PC-9 (cell line): ENCODE results near the gene GRIK3. TPM values are rescaled to one million over a fixed set of nuclear protein-coding genes. Genes with fewer than 3 reads are reported as not detected.
"Not testable (repeated sequence)": the region's sequence is repeated elsewhere in the genome, so short reads cannot be mapped to it uniquely, and the experiment has no call there.

Experiments
- BruUV-seq: library from RNA; stranded (reverse); fragments of 400-500 nt; replicated peaks from 2 replicates; lab custom pipeline; 2021; lab: Mats Ljungman, UMichigan
- CTCF ChIA-PET: fragments of 300-600 bp; sonication (Branson Sonifier 250); formaldehyde crosslinking; loops from one replicate; lab custom pipeline; 2022; ENCODE audit warnings: antibody characterized with exemption; lab: Charles Lee
- POLR2A ChIA-PET: fragments of 300-600 bp; sonication (Branson Sonifier 250); formaldehyde crosslinking; loops from one replicate; lab custom pipeline; 2022; ENCODE audit warnings: antibody characterized with exemption; ENCODE audit not compliant: unreplicated experiment; lab: Charles Lee
- DNase-seq, 2 experiments: peaks; one replicate each; pipeline versions ENCODE4 v3.0.0 to v3.0.0-alpha.2; 2015 to 2022; ENCODE audit warnings: mixed read lengths in 1 of 2
- H2AFZ ChIP-seq: fragments of 200-600 bp; sonication (generic); 2 replicates; pipeline ENCODE4 v1.8.1; 2017; ENCODE audit warnings: antibody characterized with exemption
- H3F3A ChIP-seq: fragments of 200-600 bp; sonication (generic); 2 replicates; pipeline ENCODE4 v1.8.1; 2017; ENCODE audit warnings: antibody characterized with exemption, mild to moderate bottlenecking, low read depth; ENCODE audit not compliant: insufficient read depth
- H3K27ac ChIP-seq: fragments of 200-600 bp; sonication (generic); 2 replicates; pipeline ENCODE4 v1.6.1; 2016; ENCODE audit warnings: mixed run types
- H3K27me3 ChIP-seq: fragments of 200-600 bp; sonication (generic); 2 replicates; pipeline ENCODE4 v1.6.1; 2016; ENCODE audit warnings: low read depth, mixed run types; ENCODE audit not compliant: insufficient read depth
- H3K36me3 ChIP-seq: fragments of 200-600 bp; sonication (generic); 2 replicates; pipeline ENCODE4 v1.6.1; 2016; ENCODE audit warnings: low read depth, mixed run types
- H3K4me1 ChIP-seq: fragments of 200-600 bp; sonication (generic); replicated peaks from 2 replicates; pipeline ENCODE4 v1.6.1; 2016; ENCODE audit warnings: mixed run types; ENCODE audit not compliant: insufficient read depth
- H3K4me2 ChIP-seq: fragments of 200-600 bp; sonication (generic); 2 replicates; pipeline ENCODE4 v1.6.1; 2017; ENCODE audit warnings: mixed run types
- H3K4me3 ChIP-seq: fragments of 200-600 bp; sonication (generic); 2 replicates; pipeline ENCODE4 v1.6.1; 2016; ENCODE audit warnings: mixed run types
- H3K79me2 ChIP-seq: fragments of 200-600 bp; sonication (generic); 2 replicates; pipeline ENCODE4 v1.6.1; 2017; ENCODE audit warnings: low read depth, mixed run types
- H3K9me2 ChIP-seq: fragments of 200-600 bp; sonication (generic); 2 replicates; pipeline ENCODE4 v1.8.1; 2017; ENCODE audit warnings: mild to moderate bottlenecking; ENCODE audit not compliant: insufficient read depth
- H3K9me3 ChIP-seq: fragments of 200-600 bp; sonication (generic); 2 replicates; pipeline ENCODE4 v1.8.1; 2016; ENCODE audit warnings: low read depth; ENCODE audit not compliant: insufficient read depth
- H4K20me1 ChIP-seq: fragments of 200-600 bp; sonication (generic); 2 replicates; pipeline ENCODE4 v1.8.1; 2017; ENCODE audit not compliant: insufficient read depth
- EZH2 ChIP-seq: fragments of 200-600 bp; sonication (generic); IDR thresholded peaks from 2 replicates; pipeline ENCODE4 v1.8.0; 2017; ENCODE audit warnings: antibody characterized with exemption, low read depth
- intact Hi-C: fragments of 100-400 bp; cut with micrococcal nuclease; formaldehyde crosslinking; loops from one replicate; pipeline ENCODE4 v1.10.0; 2022; ENCODE audit not compliant: unreplicated experiment
- total RNA-seq: library from RNA; stranded (reverse); gene quantifications from 2 replicates; pipeline ENCODE4 v1.2.3, GENCODE V29; 2021
- TF ChIP-seq, protein P1 (sequence below): fragments of 200-600 bp; sonication (generic); conservative IDR thresholded peaks from 2 replicates; pipeline ENCODE4 v1.6.1; 2017; ENCODE audit warnings: mixed run types, antibody characterized with exemption, mild to moderate bottlenecking, moderate library complexity

The GRIK3 gene
- total RNA-seq, 1 experiment from 2014 or later: not detected

DNA sequence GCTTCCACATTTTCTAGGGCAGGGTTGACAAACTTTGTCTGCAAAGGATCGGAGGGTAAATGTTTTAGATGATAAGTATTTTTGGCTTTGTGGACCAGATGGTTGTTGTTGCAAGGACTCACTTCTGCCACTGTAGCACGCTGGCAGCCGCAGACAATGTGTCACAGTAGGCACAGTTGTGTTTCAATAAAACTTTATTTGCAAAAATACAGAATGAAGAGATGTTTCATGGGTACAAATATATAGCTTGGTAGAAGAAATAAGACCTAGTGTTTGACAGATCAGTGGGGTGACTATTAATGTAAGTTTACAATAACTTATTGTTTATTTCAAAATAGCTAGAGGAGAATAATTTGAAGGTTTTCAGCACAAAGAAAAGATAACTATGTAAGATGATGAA is 127.8 kb downstream of the GRIK3 start:
- Histone ChIP-seq H3K9me2 (no peaks in the 10 kb centered on the region), H4K20me1 (0 out of 2 replicates have a peak, but pooled peaks cover 4% of the 10 kb centered on the region), H3K9me3 (no peaks in the 10 kb centered on the region), H3K36me3 (no peaks in the 10 kb centered on the region), H3K4me2 (no peak overlapping the region), H2AFZ (no peak overlapping the region), H3K4me1 (no peaks in the 10 kb centered on the region), H3K27me3 (peaks cover 34% of the 10 kb centered on the region), H3K27ac (no peak overlapping the region), H3K79me2 (no peaks in the 10 kb centered on the region), H3F3A (no peaks in the 10 kb centered on the region), H3K4me3 (no peak overlapping the region)
- BruUV-seq: no TSS peak
- CTCF ChIA-PET: no interaction called here
- TF ChIP-seq EZH2: no peak
- TF ChIP-seq, protein P1, sequence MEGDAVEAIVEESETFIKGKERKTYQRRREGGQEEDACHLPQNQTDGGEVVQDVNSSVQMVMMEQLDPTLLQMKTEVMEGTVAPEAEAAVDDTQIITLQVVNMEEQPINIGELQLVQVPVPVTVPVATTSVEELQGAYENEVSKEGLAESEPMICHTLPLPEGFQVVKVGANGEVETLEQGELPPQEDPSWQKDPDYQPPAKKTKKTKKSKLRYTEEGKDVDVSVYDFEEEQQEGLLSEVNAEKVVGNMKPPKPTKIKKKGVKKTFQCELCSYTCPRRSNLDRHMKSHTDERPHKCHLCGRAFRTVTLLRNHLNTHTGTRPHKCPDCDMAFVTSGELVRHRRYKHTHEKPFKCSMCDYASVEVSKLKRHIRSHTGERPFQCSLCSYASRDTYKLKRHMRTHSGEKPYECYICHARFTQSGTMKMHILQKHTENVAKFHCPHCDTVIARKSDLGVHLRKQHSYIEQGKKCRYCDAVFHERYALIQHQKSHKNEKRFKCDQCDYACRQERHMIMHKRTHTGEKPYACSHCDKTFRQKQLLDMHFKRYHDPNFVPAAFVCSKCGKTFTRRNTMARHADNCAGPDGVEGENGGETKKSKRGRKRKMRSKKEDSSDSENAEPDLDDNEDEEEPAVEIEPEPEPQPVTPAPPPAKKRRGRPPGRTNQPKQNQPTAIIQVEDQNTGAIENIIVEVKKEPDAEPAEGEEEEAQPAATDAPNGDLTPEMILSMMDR: no peak
- no peak for DNase-seq
- POLR2A ChIA-PET: interaction anchor here (0.6 kb wide), 1 partner anchor 133 kb away, joined by 4 read pairs; no protein-coding TSS in a partner anchor
- intact Hi-C loops: no loop called here

DNA sequence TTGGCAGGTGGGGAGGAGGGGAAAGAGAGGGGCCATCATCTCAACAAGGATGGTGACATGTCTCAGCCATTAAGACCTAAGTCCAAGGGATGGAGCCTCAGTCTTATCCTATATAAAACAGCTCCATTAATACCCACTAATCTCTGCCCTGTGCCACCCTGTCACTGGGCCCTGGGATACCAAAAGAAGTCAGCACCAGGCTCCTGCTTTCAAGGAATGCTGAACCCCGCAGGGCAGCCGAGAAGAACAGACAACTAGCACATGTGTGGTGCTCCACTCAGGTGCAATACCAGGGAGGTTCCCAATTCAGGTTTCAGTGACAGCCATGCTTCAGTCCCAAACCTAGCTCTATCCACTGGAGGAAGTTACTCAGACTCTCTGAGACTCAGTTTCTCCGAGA is 128.4 kb downstream of the GRIK3 start:
- Histone ChIP-seq H3K9me3 (no peaks in the 10 kb centered on the region), H3K4me1 (no peaks in the 10 kb centered on the region), H2AFZ (no peak overlapping the region), H3F3A (no peaks in the 10 kb centered on the region), H3K4me2 (no peak overlapping the region), H3K79me2 (no peaks in the 10 kb centered on the region), H3K9me2 (no peaks in the 10 kb centered on the region), H3K36me3 (no peaks in the 10 kb centered on the region), H4K20me1 (0 out of 2 replicates have a peak, but pooled peaks cover 4% of the 10 kb centered on the region), H3K27me3 (peaks cover 32% of the 10 kb centered on the region), H3K27ac (no peak overlapping the region), H3K4me3 (no peak overlapping the region)
- intact Hi-C loops: no loop called here
- BruUV-seq: no TSS peak
- no peak for TF ChIP-seq EZH2
- TF ChIP-seq, protein P1: no peak
- DNase-seq: no peak
- POLR2A ChIA-PET: interaction anchor here (0.6 kb wide), 1 partner anchor 132 kb away, joined by 4 read pairs; no protein-coding TSS in a partner anchor
- CTCF ChIA-PET: no interaction called here

DNA sequence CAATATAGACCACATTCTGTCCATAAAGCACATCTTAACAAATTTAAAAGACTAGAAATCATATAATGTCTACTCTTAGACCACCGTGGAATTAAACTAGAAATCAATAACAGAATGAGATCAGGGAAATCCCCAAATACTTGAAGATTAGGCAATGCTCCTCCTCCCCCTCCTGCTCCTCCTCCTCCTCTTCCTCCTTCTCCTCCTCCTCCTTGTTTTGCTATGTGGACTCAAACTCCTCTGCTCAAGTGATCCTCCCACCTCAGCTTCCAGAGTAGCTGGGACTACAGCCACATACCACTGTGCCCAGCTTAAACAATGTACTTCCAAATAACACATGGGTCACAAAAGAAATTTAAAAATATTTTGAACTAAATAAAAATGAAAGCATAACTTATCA is 134.2 kb downstream of the GRIK3 start:
- H3K79me2 ChIP-seq: no peaks in the 10 kb centered on the region
- no peaks in the 10 kb centered on the region for H3K36me3 ChIP-seq
- DNase-seq: no peak
- no peak overlapping the region for H3K4me2 ChIP-seq
- no TSS peak for BruUV-seq
- H2AFZ ChIP-seq: no peak overlapping the region
- intact Hi-C loops: no loop called here
- TF ChIP-seq, protein P1: no peak
- TF ChIP-seq EZH2: no peak
- H3K27ac ChIP-seq: no peak overlapping the region
- H4K20me1 ChIP-seq: 0 out of 2 replicates have a peak, but pooled peaks cover 4% of the 10 kb centered on the region
- ChIA-PET POLR2A (no interaction called here), CTCF (no interaction called here)
- no peaks in the 10 kb centered on the region for H3F3A ChIP-seq
- peaks cover 14% of the 10 kb centered on the region; the same call in 1 of the 2 replicates for H3K27me3 ChIP-seq
- no peaks in the 10 kb centered on the region for H3K9me3 ChIP-seq
- no peak overlapping the region for H3K4me3 ChIP-seq
- no peaks in the 10 kb centered on the region for H3K9me2 ChIP-seq
- no peaks in the 10 kb centered on the region for H3K4me1 ChIP-seq

DNA sequence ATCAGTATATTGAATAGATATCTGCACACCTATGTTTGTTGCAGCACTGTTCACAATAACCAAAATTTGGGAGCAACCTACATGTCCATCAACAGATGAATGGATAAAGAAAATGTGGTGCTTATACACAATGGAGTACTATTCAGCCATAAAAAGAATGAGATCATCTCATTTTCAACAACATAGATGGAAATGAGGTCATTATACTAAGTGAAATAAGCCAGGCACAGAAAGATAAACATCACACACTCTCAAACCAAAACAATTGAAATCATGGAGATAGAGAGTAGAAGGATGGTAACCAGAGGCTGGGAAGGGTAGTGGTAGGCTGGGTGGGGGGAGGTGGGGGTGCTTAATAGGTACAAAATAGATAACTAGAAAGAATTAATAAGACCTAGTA is 136.5 kb downstream of the GRIK3 start:
- BruUV-seq, CTCF ChIA-PET: not testable (repeated sequence)

More for the DNA sequence above, 136.5 kb downstream of the GRIK3 start:
- DNase-seq, H3K79me2 ChIP-seq, H3K36me3 ChIP-seq, H3K4me3 ChIP-seq, POLR2A ChIA-PET, H3K9me2 ChIP-seq, H4K20me1 ChIP-seq, H2AFZ ChIP-seq, H3K4me1 ChIP-seq, H3F3A ChIP-seq, H3K9me3 ChIP-seq, intact Hi-C loops, H3K27ac ChIP-seq, H3K4me2 ChIP-seq: not testable (repeated sequence)
- peaks cover 11% of the 10 kb centered on the region; the same call in 1 of the 2 replicates for H3K27me3 ChIP-seq
